ENCODE data around the gene EHD4. TPM values are rescaled to one million over a fixed set of nuclear protein-coding genes. Genes with fewer than 3 reads are reported as not detected.

The EHD4 gene
- polyA plus RNA-seq (2012; ENCODE audit: missing spikeins): 19.9 TPM

GRCh38 chr15:41972253-41973242, at the start of gene EHD4:
TSS of gene EHD4 (minus strand) at chr15:41972557. CDS start at chr15:41972494, 63 bp downstream.
- peak; percentile 97 for FAIRE-seq
- peak; percentile 89 for DNase-seq (ENCODE audit: insufficient read length)
- TF ChIP-seq POLR2A (IDR thresholded peaks at IDR 0.05; ENCODE audit: low read depth, low read length): peak; percentile 93
- peak; percentile 94 for TF ChIP-seq POLR2AphosphoS5 (IDR thresholded peaks at IDR 0.05; ENCODE audit: low read depth, low read length)
- peak; percentile 88 for TF ChIP-seq TAF1 (IDR thresholded peaks at IDR 0.05; ENCODE audit: borderline replicate concordance, low read depth, low read length)

GRCh38 chr15:42021593-42021992, 49.2 kb upstream of the EHD4 start:
- FAIRE-seq (no peak), DNase-seq (ENCODE audit: insufficient read length) (no peak)
- no peak for TF ChIP-seq POLR2A (IDR thresholded peaks at IDR 0.05; ENCODE audit: low read depth, low read length)
- no peak for TF ChIP-seq TAF1 (IDR thresholded peaks at IDR 0.05; ENCODE audit: borderline replicate concordance, low read depth, low read length)
- TF ChIP-seq POLR2AphosphoS5 (IDR thresholded peaks at IDR 0.05; ENCODE audit: low read depth, low read length): no peak

GRCh38 chr15:42020713-42021273, 48.4 kb upstream of the EHD4 start, which contains the start of gene PLA2G4E:
TSS of gene PLA2G4E (minus strand) at chr15:42021042. CDS start at chr15:42021030, 12 bp downstream.
- no peak for TF ChIP-seq POLR2A (IDR thresholded peaks at IDR 0.05; ENCODE audit: low read depth, low read length)
- TF ChIP-seq POLR2AphosphoS5 (IDR thresholded peaks at IDR 0.05; ENCODE audit: low read depth, low read length): no peak
- no peak for TF ChIP-seq TAF1 (IDR thresholded peaks at IDR 0.05; ENCODE audit: borderline replicate concordance, low read depth, low read length)
- DNase-seq (ENCODE audit: insufficient read length) (no peak), FAIRE-seq (no peak)

- FAIRE-seq (no peak), DNase-seq (ENCODE audit: insufficient read length) (no peak)
- no peak for TF ChIP-seq TAF1 (IDR thresholded peaks at IDR 0.05; ENCODE audit: borderline replicate concordance, low read depth, low read length)
- TF ChIP-seq POLR2AphosphoS5 (IDR thresholded peaks at IDR 0.05; ENCODE audit: low read depth, low read length): no peak
- no peak for TF ChIP-seq POLR2A (IDR thresholded peaks at IDR 0.05; ENCODE audit: low read depth, low read length)
Measured at GRCh38 chr15:42018306-42019224, 46.2 kb upstream of the EHD4 start.

- DNase-seq (ENCODE audit: insufficient read length) (no peak), FAIRE-seq (no peak)
- TF ChIP-seq POLR2A (IDR thresholded peaks at IDR 0.05; ENCODE audit: low read depth, low read length): no peak
- no peak for TF ChIP-seq POLR2AphosphoS5 (IDR thresholded peaks at IDR 0.05; ENCODE audit: low read depth, low read length)
- TF ChIP-seq TAF1 (IDR thresholded peaks at IDR 0.05; ENCODE audit: borderline replicate concordance, low read depth, low read length): no peak
Measured at GRCh38 chr15:42016971-42017370, 44.6 kb upstream of the EHD4 start.

- TF ChIP-seq POLR2A (IDR thresholded peaks at IDR 0.05; ENCODE audit: low read depth, low read length) (no peak), POLR2AphosphoS5 (IDR thresholded peaks at IDR 0.05; ENCODE audit: low read depth, low read length) (no peak), TAF1 (IDR thresholded peaks at IDR 0.05; ENCODE audit: borderline replicate concordance, low read depth, low read length) (no peak)
- FAIRE-seq (no peak), DNase-seq (ENCODE audit: insufficient read length) (no peak)
Measured at GRCh38 chr15:42014406-42014805, 42.0 kb upstream of the EHD4 start.

- no peak for FAIRE-seq
- no peak for TF ChIP-seq TAF1 (IDR thresholded peaks at IDR 0.05; ENCODE audit: borderline replicate concordance, low read depth, low read length)
- TF ChIP-seq POLR2AphosphoS5 (IDR thresholded peaks at IDR 0.05; ENCODE audit: low read depth, low read length): no peak
- no peak for TF ChIP-seq POLR2A (IDR thresholded peaks at IDR 0.05; ENCODE audit: low read depth, low read length)
- no peak for DNase-seq (ENCODE audit: insufficient read length)
Measured at GRCh38 chr15:42012928-42013482, 40.6 kb upstream of the EHD4 start.

GRCh38 chr15:42012241-42012640, 39.9 kb upstream of the EHD4 start:
- DNase-seq (ENCODE audit: insufficient read length): no peak
- no peak for FAIRE-seq
- TF ChIP-seq POLR2A (IDR thresholded peaks at IDR 0.05; ENCODE audit: low read depth, low read length): no peak
- no peak for TF ChIP-seq POLR2AphosphoS5 (IDR thresholded peaks at IDR 0.05; ENCODE audit: low read depth, low read length)
- TF ChIP-seq TAF1 (IDR thresholded peaks at IDR 0.05; ENCODE audit: borderline replicate concordance, low read depth, low read length): no peak

GRCh38 chr15:42011074-42011473, 38.7 kb upstream of the EHD4 start:
- no peak for DNase-seq (ENCODE audit: insufficient read length)
- TF ChIP-seq TAF1 (IDR thresholded peaks at IDR 0.05; ENCODE audit: borderline replicate concordance, low read depth, low read length) (no peak), POLR2A (IDR thresholded peaks at IDR 0.05; ENCODE audit: low read depth, low read length) (no peak), POLR2AphosphoS5 (IDR thresholded peaks at IDR 0.05; ENCODE audit: low read depth, low read length) (no peak)
- FAIRE-seq: peak; percentile 33

GRCh38 chr15:42010434-42010833, 38.1 kb upstream of the EHD4 start:
- FAIRE-seq (peak; percentile 44), DNase-seq (ENCODE audit: insufficient read length) (peak; percentile 42)
- TF ChIP-seq POLR2AphosphoS5 (IDR thresholded peaks at IDR 0.05; ENCODE audit: low read depth, low read length): no peak
- no peak for TF ChIP-seq POLR2A (IDR thresholded peaks at IDR 0.05; ENCODE audit: low read depth, low read length)
- no peak for TF ChIP-seq TAF1 (IDR thresholded peaks at IDR 0.05; ENCODE audit: borderline replicate concordance, low read depth, low read length)

All from GM12892 (cell line).